ENCODE data around the gene YIPF6.
"Not testable (repeated sequence)": the region's sequence is repeated elsewhere in the genome, so short reads cannot be mapped to it uniquely, and the experiment has no call there.

- not testable (repeated sequence) for TF ChIP-seq EZH2 (IDR thresholded peaks at IDR 0.05; ENCODE audit: borderline replicate concordance, low read length); CTCF (IDR thresholded peaks at IDR 0.05; ENCODE audit: low read length)
Measured at GRCh38 chrX:68559905-68560304, 61.1 kb downstream of the YIPF6 start.
